Cardiac muscle cell (in vitro differentiated cells and primary cell): Measurements from ENCODE around the gene MIOX. TPM values are rescaled to one million over a fixed set of nuclear protein-coding genes. Genes with fewer than 3 reads are reported as not detected.

ENCODE experiments used
- DNase-seq, 2 donors: peaks; one replicate each; pipeline versions ENCODE4 v3.0.0 to v3.0.0-alpha.2; 2010 to 2017; ENCODE audit warnings: low read depth in 1 of 2, low spot score in 1 of 2
- H3K27ac ChIP-seq: fragments of 200-600 bp; sonication (generic); 2 replicates; pipeline ENCODE4 v1.5.1; 2016
- H3K27me3 ChIP-seq: fragments of 200-600 bp; sonication (generic); 2 replicates; pipeline ENCODE4 v1.6.0; 2016; ENCODE audit warnings: control low read depth
- H3K36me3 ChIP-seq: fragments of 200-600 bp; sonication (generic); 2 replicates; pipeline ENCODE4 v1.5.1; 2016; ENCODE audit warnings: control low read depth
- H3K4me1 ChIP-seq: fragments of 200-600 bp; sonication (generic); 2 replicates; pipeline ENCODE4 v1.8.1; 2017; ENCODE audit warnings: low read depth, mild to moderate bottlenecking, mixed run types
- H3K4me3 ChIP-seq: fragments of 200-600 bp; sonication (generic); 2 replicates; pipeline ENCODE4 v1.5.1; 2016; ENCODE audit warnings: mild to moderate bottlenecking
- H3K9me3 ChIP-seq: fragments of 200-600 bp; sonication (generic); 2 replicates; pipeline ENCODE4 v1.5.1; 2017; ENCODE audit warnings: low read depth, mild to moderate bottlenecking, control low read depth
- CTCF ChIP-seq: IDR thresholded peaks from 2 replicates; pipeline ENCODE4 v1.5.1; 2012; ENCODE audit warnings: low read depth, mild to moderate bottlenecking, low read length
- polyA plus RNA-seq: library from polyadenylated mRNA; unstranded; fragments of >200 nt; fragmentation: Nextera tagmentation; extraction: Ambion mirVana; gene quantifications from 2 replicates; pipeline ENCODE4 v1.2.1, GENCODE V29; 2016
- total RNA-seq: library from RNA; depleted of rRNA; stranded (reverse); fragments of >200 nt; gene quantifications from 2 replicates; pipeline ENCODE4 v1.2.3, GENCODE V29; 2016

Gene MIOX
- total and polyA plus RNA-seq, 2 experiments from 2014 or later: not detected

- Histone ChIP-seq H3K4me3 (no peak overlapping the region), H3K4me1 (peaks cover 10% of the 10 kb centered on the region), H3K27ac (no peak overlapping the region), H3K36me3 (peaks cover 21% of the 10 kb centered on the region), H3K9me3 (no peaks in the 10 kb centered on the region), H3K27me3 (no peaks in the 10 kb centered on the region)
- no peak for DNase-seq
- TF ChIP-seq CTCF: no peak
Observed at GRCh38 chr22:50521710-50522109, 35.1 kb downstream of the MIOX start.

- Histone ChIP-seq H3K36me3 (peaks cover 20% of the 10 kb centered on the region), H3K9me3 (no peaks in the 10 kb centered on the region), H3K4me3 (no peak overlapping the region), H3K27ac (no peak overlapping the region), H3K27me3 (no peaks in the 10 kb centered on the region), H3K4me1 (peaks cover 10% of the 10 kb centered on the region)
- DNase-seq: no peak
- no peak for TF ChIP-seq CTCF
Observed at GRCh38 chr22:50522208-50522805, 35.6 kb downstream of the MIOX start.

GRCh38 chr22:50522806-50523438, 36.3 kb downstream of the MIOX start:
- TF ChIP-seq CTCF: no peak
- Histone ChIP-seq H3K27me3 (no peaks in the 10 kb centered on the region), H3K9me3 (no peaks in the 10 kb centered on the region), H3K4me3 (no peak overlapping the region), H3K36me3 (peaks cover 16% of the 10 kb centered on the region), H3K4me1 (peaks cover 10% of the 10 kb centered on the region), H3K27ac (no peak overlapping the region)
- DNase-seq: no peak

- Histone ChIP-seq H3K4me3 (no peak overlapping the region), H3K36me3 (peaks cover 16% of the 10 kb centered on the region), H3K27me3 (no peaks in the 10 kb centered on the region), H3K9me3 (no peaks in the 10 kb centered on the region), H3K27ac (no peak overlapping the region), H3K4me1 (peaks cover 10% of the 10 kb centered on the region)
- no peak for DNase-seq
- TF ChIP-seq CTCF: no peak
Observed at GRCh38 chr22:50523458-50523805, 36.8 kb downstream of the MIOX start.

GRCh38 chr22:50523806-50524675, 37.4 kb downstream of the MIOX start:
- TF ChIP-seq CTCF: no peak
- peaks cover 10% of the 10 kb centered on the region for H3K4me1 ChIP-seq
- peaks cover 12% of the 10 kb centered on the region for H3K36me3 ChIP-seq
- H3K27me3 ChIP-seq: no peaks in the 10 kb centered on the region
- no peak overlapping the region for H3K27ac ChIP-seq
- no peaks in the 10 kb centered on the region for H3K9me3 ChIP-seq
- peak overlapping the region; percentile 63 for H3K4me3 ChIP-seq
- DNase-seq: no peak
